Kidney (tissue), 14 donors: ENCODE measurements around the gene BNC2. TPM values are rescaled to one million over a fixed set of nuclear protein-coding genes. Genes with fewer than 3 reads are reported as not detected.

Experiments used
- DNase-seq, 5 donors: peaks; one replicate each; pipeline ENCODE4 v3.0.0-alpha.2; 2013 to 2020
- FAIRE-seq: peaks from 2 replicates; lab custom pipeline; 2012; peaks lifted over from hg19 to GRCh38; lab: Jason Lieb, UNC
- H3K27ac ChIP-seq, 2 donors: one replicate each; pipeline ENCODE4 v1.7.0; 2013; ENCODE audit warnings: low read depth in 2 of 2, low read length in 2 of 2, inconsistent platforms in 1 of 2
- H3K27me3 ChIP-seq: one replicate; pipeline ENCODE4 v1.7.1; 2013; ENCODE audit warnings: low read length, inconsistent platforms; ENCODE audit not compliant: control insufficient read depth, insufficient read depth
- H3K36me3 ChIP-seq, 3 donors: one replicate each; pipeline versions ENCODE4 v1.7.0 to v1.7.1; 2013; ENCODE audit warnings: low read length in 3 of 3, control low read depth in 1 of 3, inconsistent platforms in 1 of 3; ENCODE audit not compliant: insufficient read depth in 3 of 3, control insufficient read depth in 2 of 3
- H3K4me1 ChIP-seq, 3 donors: one replicate each; pipeline versions ENCODE4 v1.7.0 to v1.7.1; 2013; ENCODE audit warnings: low read length in 3 of 3, inconsistent platforms in 1 of 3, low read depth in 1 of 3; ENCODE audit not compliant: control insufficient read depth in 2 of 3, insufficient read depth in 2 of 3
- H3K4me3 ChIP-seq, 3 donors: one replicate each; pipeline versions ENCODE4 v1.7.0 to v1.8.1; 2013; ENCODE audit warnings: low read length in 3 of 3, control low read depth in 1 of 3, inconsistent platforms in 1 of 3
- H3K9ac ChIP-seq, 3 donors: one replicate each; pipeline versions ENCODE4 v1.7.0 to v1.7.1; 2013; ENCODE audit warnings: low read length in 3 of 3, control low read depth in 1 of 3, inconsistent platforms in 1 of 3
- H3K9me3 ChIP-seq, 3 donors: one replicate each; pipeline versions ENCODE4 v1.7.0 to v1.7.1; 2013; ENCODE audit warnings: low read length in 3 of 3, control low read depth in 1 of 3, inconsistent platforms in 1 of 3; ENCODE audit not compliant: control insufficient read depth in 2 of 3, insufficient read depth in 1 of 3
- intact Hi-C: fragments of 100-400 bp; cut with DNase I; formaldehyde crosslinking; loops from one replicate; pipeline ENCODE4 v1.11.1; 2022
- polyA plus RNA-seq: library from polyadenylated mRNA; stranded (reverse); fragments of 350-450 nt; fragmentation: Illumina TruSeq; extraction: RNeasy Lipid Tissue Mini Kit (QIAGEN cat#74804); gene quantifications from one replicate; pipeline ENCODE4 v1.2.3, GENCODE V29; 2014; ENCODE audit warnings: low read depth, low replicate concordance; ENCODE audit not compliant: insufficient read depth
- total RNA-seq: library from RNA; stranded (reverse); fragmentation: NEBNext Ultra II Directional; extraction: Animal tissue kit (Norgen Biotek cat#: 25700); gene quantifications from one replicate; pipeline ENCODE4 v1.2.1, GENCODE V29; 2021
- TF ChIP-seq, protein P1 (sequence below): IDR thresholded peaks from 3 replicates; pipeline ENCODE4 v1.5.1; 2012; ENCODE audit warnings: mild to moderate bottlenecking, moderate library complexity, borderline replicate concordance; ENCODE audit not compliant: insufficient read depth; ENCODE audit errors: extremely low read depth
- donor health status: control.
- donor health status: control.
- donor health status: control.
- donor health status: control.
- donor health status: control.
- donor health status: DM: yes; HTN: yes; CAD: no.
- donor health status: Normal renal cell carcinoma (clear cell type).

Gene BNC2
- total and polyA plus RNA-seq, 2 donors from 2014 or later = 5.4 to 37.9 TPM

GRCh38 chr9:16639644-16640043 is 230.8 kb downstream of the BNC2 start:
- Histone ChIP-seq H3K36me3 (no peaks in the 10 kb centered on the region), H3K9me3 (no peaks in the 10 kb centered on the region), H3K4me3 (no peak overlapping the region), H3K27ac (no peak overlapping the region), H3K9ac (no peak overlapping the region), H3K4me1 (peaks cover 0 to 10% (median 2%) of the 10 kb centered on the region in 3 donors), H3K27me3 (no peaks in the 10 kb centered on the region)
- DNase-seq (no peak), FAIRE-seq (no peak)
- TF ChIP-seq, protein P1, sequence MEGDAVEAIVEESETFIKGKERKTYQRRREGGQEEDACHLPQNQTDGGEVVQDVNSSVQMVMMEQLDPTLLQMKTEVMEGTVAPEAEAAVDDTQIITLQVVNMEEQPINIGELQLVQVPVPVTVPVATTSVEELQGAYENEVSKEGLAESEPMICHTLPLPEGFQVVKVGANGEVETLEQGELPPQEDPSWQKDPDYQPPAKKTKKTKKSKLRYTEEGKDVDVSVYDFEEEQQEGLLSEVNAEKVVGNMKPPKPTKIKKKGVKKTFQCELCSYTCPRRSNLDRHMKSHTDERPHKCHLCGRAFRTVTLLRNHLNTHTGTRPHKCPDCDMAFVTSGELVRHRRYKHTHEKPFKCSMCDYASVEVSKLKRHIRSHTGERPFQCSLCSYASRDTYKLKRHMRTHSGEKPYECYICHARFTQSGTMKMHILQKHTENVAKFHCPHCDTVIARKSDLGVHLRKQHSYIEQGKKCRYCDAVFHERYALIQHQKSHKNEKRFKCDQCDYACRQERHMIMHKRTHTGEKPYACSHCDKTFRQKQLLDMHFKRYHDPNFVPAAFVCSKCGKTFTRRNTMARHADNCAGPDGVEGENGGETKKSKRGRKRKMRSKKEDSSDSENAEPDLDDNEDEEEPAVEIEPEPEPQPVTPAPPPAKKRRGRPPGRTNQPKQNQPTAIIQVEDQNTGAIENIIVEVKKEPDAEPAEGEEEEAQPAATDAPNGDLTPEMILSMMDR = no peak
- intact Hi-C loops = no loop called here

DNA sequence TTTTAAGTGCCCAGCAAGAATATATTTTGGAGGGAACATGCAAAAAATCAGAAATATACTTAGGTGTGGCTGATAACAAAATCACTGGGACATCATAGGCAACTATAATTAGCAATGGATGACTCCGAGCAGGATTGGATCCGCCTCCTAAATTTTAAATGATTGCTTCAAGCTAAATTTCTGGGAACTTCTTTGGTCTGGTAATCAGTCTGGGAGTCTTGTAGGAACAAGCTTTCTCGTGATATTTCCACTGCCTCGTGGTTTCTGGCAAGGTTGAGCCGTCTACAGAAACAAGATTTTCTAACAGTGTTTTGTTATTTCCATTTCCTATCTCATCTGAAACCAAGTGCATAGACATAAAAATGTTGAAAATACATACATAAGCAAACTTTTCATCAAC is 232.6 kb downstream of the BNC2 start:
- TF ChIP-seq, protein P1 = no peak
- no peak overlapping the region for H3K27ac ChIP-seq
- FAIRE-seq = no peak
- H3K4me3 ChIP-seq = no peak overlapping the region
- intact Hi-C loops = no loop called here
- H3K9ac ChIP-seq = no peak overlapping the region
- H3K4me1 ChIP-seq = peaks cover 0 to 10% (median 2%) of the 10 kb centered on the region in 3 donors
- no peaks in the 10 kb centered on the region for H3K9me3 ChIP-seq
- DNase-seq = no peak
- H3K36me3 ChIP-seq = no peaks in the 10 kb centered on the region
- no peaks in the 10 kb centered on the region for H3K27me3 ChIP-seq

DNA sequence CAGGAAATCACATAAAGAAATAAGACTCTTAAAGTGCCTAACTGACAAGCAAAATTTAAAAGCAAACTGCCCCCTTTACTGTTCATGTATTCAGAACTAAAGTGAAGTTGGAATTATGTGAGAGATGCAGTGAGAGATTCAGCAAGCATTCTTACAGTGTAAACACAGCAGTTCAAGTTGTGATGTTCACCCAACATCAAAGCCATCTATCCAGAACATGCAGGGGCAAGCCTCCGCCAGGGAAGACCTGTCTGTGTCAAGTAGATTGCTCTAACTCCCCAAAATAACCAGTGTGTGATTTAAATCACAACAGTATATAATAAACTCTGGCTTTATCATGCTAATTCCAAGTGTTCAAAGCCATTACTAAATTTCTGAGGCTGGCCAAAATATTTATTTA is 233.3 kb downstream of the BNC2 start:
- H3K36me3 ChIP-seq = no peaks in the 10 kb centered on the region
- peaks cover 0 to 10% (median 0%) of the 10 kb centered on the region in 3 donors for H3K4me1 ChIP-seq
- H3K27me3 ChIP-seq = no peaks in the 10 kb centered on the region
- intact Hi-C loops = no loop called here
- H3K27ac ChIP-seq = peak overlapping the region in 1 of 2 donors; percentile 11
- H3K9ac ChIP-seq = no peak overlapping the region
- TF ChIP-seq, protein P1 = no peak
- no peaks in the 10 kb centered on the region for H3K9me3 ChIP-seq
- DNase-seq = no peak
- no peak for FAIRE-seq
- H3K4me3 ChIP-seq = no peak overlapping the region

DNA sequence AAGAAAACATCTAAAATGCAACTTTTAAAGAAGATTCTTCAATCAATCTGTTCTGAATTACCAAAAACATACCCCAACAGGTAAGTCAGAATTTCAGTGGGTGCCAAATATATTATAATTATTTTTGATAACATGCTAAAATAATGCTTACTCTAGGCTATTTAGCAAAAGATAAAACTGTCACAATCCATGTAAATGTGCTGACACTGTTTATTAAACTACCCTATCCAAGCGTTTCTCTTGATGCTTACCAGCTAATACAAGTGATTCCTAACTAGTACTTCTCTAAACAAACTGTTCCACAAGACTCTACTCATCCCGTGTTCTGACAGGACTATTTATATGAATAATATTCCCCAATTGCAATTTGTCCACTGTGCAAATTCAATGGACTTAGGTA is 236.7 kb downstream of the BNC2 start:
- Histone ChIP-seq H3K9ac (no peak overlapping the region), H3K9me3 (no peaks in the 10 kb centered on the region), H3K27me3 (no peaks in the 10 kb centered on the region), H3K36me3 (no peaks in the 10 kb centered on the region), H3K27ac (no peak overlapping the region), H3K4me1 (no peaks in the 10 kb centered on the region), H3K4me3 (no peak overlapping the region)
- intact Hi-C loops = no loop called here
- DNase-seq (no peak), FAIRE-seq (no peak)
- TF ChIP-seq, protein P1 = no peak
